WERI-Rb-1 (cell line): Measurements from ENCODE around the gene PPIB.

Experiments
- DNase-seq: peaks from one replicate; pipeline ENCODE4 v3.0.0-alpha.2; 2020
- H3K27ac ChIP-seq: fragments of 250-450 bp; sonication (Bioruptor Pico); 2 replicates; pipeline ENCODE4 v1.5.1; 2020; ENCODE audit warnings: mild to moderate bottlenecking, moderate library complexity
- H3K27me3 ChIP-seq: fragments of 250-450 bp; sonication (Bioruptor Pico); 2 replicates; pipeline ENCODE4 v1.5.1; 2021; ENCODE audit warnings: mild to moderate bottlenecking, low read depth, moderate library complexity; ENCODE audit not compliant: insufficient read depth, severe bottlenecking
- H3K36me3 ChIP-seq: fragments of 250-450 bp; sonication (Bioruptor Pico); 2 replicates; pipeline ENCODE4 v1.5.1; 2020; ENCODE audit warnings: mild to moderate bottlenecking, moderate library complexity
- H3K4me3 ChIP-seq: 2 replicates; pipeline ENCODE4 v1.5.1; 2011; ENCODE audit warnings: low read depth, mild to moderate bottlenecking, control low read depth, low read length
- H3K9me3 ChIP-seq: fragments of 250-450 bp; sonication (Bioruptor Pico); 2 replicates; pipeline ENCODE4 v1.5.1; 2021; ENCODE audit warnings: mild to moderate bottlenecking, moderate library complexity; ENCODE audit not compliant: severe bottlenecking
- TF ChIP-seq, protein P1 (sequence below): IDR thresholded peaks from 2 replicates; pipeline ENCODE4 v1.5.1; 2011; ENCODE audit warnings: low read depth, mild to moderate bottlenecking, control low read depth, inconsistent platforms, low read length

The PPIB gene

DNA sequence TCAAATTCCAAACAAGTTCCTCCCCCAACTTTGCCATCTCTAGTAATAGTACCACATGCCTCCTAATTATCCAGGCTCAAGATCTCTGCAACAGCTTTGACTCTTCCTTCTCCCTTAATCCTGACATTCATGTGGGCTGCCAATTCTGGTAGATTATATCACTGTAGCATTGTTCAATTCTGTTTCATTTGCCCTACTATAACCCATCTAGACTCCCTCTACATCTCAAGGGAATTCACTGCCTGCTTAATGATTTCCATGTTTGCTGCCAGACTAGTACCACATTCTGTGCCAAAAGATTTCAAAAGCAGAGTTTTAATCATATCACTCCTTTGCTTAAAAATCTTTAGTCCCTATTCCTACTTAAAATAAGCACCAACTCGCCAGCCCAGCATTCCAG lies 34.6 kb upstream of the PPIB start:
- DNase-seq = no peak
- TF ChIP-seq, protein P1, sequence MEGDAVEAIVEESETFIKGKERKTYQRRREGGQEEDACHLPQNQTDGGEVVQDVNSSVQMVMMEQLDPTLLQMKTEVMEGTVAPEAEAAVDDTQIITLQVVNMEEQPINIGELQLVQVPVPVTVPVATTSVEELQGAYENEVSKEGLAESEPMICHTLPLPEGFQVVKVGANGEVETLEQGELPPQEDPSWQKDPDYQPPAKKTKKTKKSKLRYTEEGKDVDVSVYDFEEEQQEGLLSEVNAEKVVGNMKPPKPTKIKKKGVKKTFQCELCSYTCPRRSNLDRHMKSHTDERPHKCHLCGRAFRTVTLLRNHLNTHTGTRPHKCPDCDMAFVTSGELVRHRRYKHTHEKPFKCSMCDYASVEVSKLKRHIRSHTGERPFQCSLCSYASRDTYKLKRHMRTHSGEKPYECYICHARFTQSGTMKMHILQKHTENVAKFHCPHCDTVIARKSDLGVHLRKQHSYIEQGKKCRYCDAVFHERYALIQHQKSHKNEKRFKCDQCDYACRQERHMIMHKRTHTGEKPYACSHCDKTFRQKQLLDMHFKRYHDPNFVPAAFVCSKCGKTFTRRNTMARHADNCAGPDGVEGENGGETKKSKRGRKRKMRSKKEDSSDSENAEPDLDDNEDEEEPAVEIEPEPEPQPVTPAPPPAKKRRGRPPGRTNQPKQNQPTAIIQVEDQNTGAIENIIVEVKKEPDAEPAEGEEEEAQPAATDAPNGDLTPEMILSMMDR = no peak
- no peak overlapping the region for H3K27ac ChIP-seq

DNA sequence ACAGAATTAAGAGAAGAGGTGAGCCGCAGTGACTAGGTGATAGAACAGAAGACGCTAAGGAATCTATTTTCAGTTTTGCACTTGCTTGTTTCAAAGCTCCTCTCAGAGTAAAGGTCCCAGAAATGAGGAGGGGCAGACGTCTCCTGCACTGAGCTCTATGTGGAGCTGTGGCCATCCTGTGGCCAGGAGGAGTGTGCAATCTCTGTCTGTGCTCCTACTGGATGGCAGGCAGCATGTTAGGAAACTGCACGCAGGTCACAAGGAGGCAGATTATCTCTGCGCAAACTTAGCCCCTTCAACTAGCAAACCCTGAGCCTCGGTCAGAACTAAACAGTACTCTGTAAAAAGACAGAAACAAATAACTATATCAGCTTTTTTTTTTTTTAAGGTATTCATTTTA lies 31.1 kb upstream of the PPIB start:
- no peaks in the 10 kb centered on the region; the same call in 1 of the 2 replicates for H3K36me3 ChIP-seq
- H3K27ac ChIP-seq = no peak overlapping the region; the same call in 1 of the 2 replicates
- TF ChIP-seq, protein P1 = peak; percentile 70
- peak; percentile 72 for DNase-seq
- no peak overlapping the region for H3K4me3 ChIP-seq
- no peaks in the 10 kb centered on the region for H3K9me3 ChIP-seq
- H3K27me3 ChIP-seq = no peaks in the 10 kb centered on the region

More for the DNA sequence above, 34.6 kb upstream of the PPIB start:
- Histone ChIP-seq H3K9me3 (no peaks in the 10 kb centered on the region), H3K36me3 (peaks cover 10% of the 10 kb centered on the region), H3K27me3 (no peaks in the 10 kb centered on the region), H3K4me3 (no peak overlapping the region)

DNA sequence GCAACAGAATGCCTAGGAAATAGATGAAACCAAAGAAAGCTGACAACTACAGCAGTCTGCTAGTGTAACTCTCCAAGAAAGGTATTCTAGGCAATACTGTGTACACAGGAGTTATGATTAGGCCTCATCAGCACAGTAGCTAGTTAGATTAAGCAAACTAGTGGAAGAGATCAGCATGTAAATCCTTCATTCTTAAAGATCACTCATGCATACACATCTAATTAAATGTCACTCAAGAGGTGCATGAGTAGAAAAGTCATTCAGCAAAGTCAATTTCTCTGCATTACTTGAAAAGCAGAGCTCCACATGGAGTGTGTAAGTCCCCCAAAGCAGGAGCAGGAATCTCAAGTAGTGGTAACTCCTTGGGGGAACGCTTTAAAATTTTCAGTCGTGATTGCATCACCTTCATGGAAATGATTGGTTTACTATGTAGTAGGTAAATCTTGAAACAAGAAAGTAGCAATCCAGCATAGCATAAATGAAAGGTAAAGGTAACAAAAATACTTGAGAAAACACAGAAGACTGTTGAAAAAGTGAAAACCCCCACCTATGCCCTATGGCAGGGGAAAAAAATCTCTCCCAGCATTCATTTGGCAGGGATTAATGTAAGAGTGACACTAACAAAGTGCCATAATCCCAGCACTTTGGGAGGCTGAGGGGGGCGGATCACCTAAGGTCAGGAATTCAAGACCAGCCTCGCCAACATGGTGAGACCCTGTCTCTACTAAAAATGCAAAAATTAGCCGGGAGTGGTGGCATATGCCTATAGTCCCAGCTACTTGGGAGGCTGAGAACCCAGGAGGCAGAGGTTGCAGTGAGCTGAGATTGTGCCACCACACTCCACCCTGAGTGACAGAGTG lies 29.4 kb upstream of the PPIB start:
- H3K36me3 ChIP-seq = peaks cover 6% of the 10 kb centered on the region
- H3K27me3 ChIP-seq = no peaks in the 10 kb centered on the region
- TF ChIP-seq, protein P1 = no peak
- peak; percentile 51 for DNase-seq
- H3K9me3 ChIP-seq = no peaks in the 10 kb centered on the region
- H3K4me3 ChIP-seq = no peak overlapping the region
- H3K27ac ChIP-seq = no peak overlapping the region

DNA sequence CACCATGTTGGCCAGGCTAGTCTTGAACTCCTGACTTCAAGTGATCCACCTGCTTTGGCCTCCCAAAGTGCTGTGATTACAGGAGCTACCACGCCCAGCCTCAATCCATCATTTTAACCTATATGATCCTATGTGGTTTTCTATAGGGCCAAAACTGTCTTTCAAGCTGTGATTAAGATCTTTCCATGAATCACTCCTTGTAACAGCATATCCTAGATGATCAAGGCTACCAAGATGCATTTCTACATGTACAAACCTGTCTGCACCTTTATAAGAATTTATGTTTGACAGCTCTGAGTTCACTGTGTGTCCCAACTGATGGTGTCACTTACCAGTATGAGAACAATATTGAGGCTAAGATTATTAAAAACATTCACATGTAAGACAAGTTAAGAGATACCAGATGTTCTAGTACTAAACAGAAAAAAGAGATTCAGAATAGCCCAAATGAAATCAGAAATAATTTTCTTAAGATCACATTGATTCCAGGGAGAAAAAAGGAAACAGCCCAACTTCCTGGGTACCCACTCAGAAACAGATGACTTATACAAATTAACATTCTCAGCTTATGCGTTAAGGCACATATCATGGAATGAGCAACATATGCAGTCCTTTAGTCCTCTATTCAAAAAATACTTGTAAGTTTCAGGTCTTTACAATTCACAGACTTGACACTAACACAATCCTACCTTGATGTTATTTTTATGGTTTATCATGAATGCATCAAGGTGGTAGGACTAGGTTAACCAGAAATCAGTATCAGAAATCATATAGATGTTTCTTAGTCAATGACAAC lies 24.8 kb upstream of the PPIB start:
- TF ChIP-seq, protein P1 = no peak
- no peaks in the 10 kb centered on the region for H3K27me3 ChIP-seq
- DNase-seq = no peak
- H3K27ac ChIP-seq = no peak overlapping the region
- H3K36me3 ChIP-seq = peaks cover 6% of the 10 kb centered on the region
- no peaks in the 10 kb centered on the region for H3K9me3 ChIP-seq
- H3K4me3 ChIP-seq = no peak overlapping the region

DNA sequence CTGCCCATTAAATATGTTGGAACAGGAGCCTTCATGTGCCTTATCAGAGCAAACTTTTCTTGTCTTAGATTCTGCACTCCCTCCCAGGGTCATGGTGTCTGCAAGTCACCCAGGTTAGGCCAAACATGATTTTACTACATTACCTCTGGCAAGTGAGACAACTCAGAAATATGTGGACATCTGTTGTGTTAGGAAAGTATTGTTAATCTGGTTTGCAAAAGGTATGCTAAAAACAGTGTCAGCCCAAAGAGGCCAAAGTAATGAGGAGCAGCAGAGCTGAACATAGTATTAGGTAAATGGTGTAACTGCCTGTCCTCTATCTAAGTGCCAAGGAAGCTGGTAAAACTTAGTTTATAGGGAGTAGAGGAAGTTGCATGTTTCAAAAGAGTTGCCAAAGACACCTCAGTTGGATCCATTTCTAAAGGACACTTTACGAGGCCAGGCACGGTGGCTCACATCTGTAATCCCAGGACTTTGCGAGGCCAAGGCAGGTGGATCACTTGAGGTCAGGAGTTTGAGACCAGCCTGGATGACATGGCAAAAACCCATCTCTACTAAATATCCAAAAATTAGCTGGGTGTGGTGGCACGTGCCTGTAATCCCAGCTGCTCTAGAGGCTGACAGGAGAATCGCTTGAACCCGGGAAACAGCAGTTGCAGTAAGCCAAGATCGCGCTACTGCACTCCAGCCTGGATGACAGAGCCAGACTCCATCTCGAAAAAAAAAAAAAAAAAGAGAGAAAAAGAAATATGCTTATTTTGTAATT lies 22.5 kb upstream of the PPIB start:
- Histone ChIP-seq H3K27me3 (no peaks in the 10 kb centered on the region), H3K4me3 (no peak overlapping the region), H3K36me3 (peaks cover 8% of the 10 kb centered on the region), H3K9me3 (no peaks in the 10 kb centered on the region), H3K27ac (no peak overlapping the region)
- TF ChIP-seq, protein P1 = no peak
- DNase-seq = peak; percentile 16
